Ishikawa (cell line): ENCODE data around the gene ZNRF4.

Source experiments
- REST ChIP-seq: IDR thresholded peaks from 2 replicates; pipeline ENCODE4 v1.6.1; 2012; ENCODE audit warnings: low read depth, mild to moderate bottlenecking
- YY1 ChIP-seq: IDR thresholded peaks from 2 replicates; pipeline ENCODE4 v1.6.1; 2012; ENCODE audit warnings: low read depth

DNA sequence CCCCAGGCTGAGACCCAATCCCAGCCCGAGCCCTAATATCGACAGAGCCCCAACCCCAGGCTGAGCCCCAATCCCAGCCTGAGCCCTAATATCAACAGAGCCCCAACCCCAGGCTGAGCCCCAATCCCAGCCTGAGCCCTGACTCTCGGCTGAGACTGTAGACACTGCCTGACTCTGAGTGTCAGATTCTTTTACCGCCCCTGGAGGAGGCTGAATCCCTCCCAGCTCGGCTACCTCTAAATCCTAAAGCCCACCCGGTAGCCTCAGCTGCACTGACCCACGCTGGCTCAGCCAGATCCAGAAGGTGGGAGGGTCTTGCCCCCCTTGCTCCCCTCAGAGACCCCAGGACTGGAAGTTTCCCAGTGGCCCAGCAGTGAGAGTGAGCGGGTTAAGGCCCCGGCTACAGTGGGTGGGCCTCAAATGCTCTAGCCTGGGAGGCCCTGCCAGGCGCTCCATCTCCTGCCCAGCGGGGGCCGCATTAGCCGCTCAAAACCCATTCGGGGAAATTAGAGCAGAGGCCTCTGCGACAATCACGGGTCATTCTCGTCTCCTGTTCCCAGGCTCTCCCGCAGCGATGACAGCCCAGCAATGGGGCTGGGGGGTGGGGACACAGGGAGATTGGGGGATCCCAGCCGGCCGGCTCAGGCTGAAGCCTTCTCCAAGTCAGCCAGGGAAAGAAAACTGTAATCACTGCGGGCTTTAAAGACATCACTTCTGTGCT lies 43.8 kb downstream of the ZNRF4 start:
- TF ChIP-seq REST (no peak), YY1 (no peak)
